HG03095 (cell line): Measurements from ENCODE around the gene MEI1.
A peak's percentile ranks its signal among the peaks of the same experiment; 100 is the strongest.

ENCODE experiments used
- ATAC-seq: cut with Tn5 transposase; IDR thresholded peaks from one replicate; pipeline ENCODE4 v1.9.1; 2021; ENCODE audit warnings: moderate library complexity; ENCODE audit not compliant: unreplicated experiment

MEI1 gene

DNA sequence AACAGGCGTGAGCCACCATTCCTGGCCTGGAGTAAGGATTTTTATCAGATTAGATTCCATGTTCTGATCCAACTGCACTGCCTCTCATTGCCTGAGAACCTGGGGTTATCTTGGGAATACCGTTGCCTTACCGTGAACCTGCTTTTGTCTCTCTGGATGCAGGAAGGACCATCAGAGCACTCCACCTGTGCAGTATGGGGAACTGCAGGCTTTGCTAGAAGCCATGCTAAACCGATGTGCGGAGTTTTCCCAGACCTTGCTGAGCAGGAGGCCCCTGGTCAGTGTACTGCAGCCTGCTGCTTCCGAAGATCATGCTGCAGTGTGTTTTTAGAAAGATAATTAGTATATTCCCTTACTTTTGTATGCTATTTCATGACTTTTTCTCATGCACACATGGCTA, 43.6 kb downstream of the MEI1 start:
- ATAC-seq, result no peak

DNA sequence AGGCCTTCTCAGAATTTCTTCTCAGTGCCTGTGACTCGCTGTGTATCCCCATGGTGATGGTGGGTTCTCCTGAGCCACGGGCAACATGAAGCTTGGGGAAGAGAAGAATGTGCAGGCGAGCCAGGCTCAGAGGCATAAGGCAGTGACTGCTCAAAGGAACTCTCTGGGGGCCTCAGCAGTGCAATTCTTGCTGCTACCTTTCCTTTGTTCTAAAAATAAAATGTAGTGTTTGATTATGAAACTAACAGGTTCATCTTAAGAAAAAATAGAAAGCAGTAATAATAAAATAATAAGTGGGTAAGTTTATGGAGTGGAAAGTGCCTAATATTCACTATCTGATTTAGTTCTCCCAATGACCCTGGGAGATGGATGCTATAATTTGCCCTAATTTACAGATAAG, 46.7 kb downstream of the MEI1 start:
- no peak for ATAC-seq

GRCh38 chr22:41746567-41747400, 47.5 kb downstream of the MEI1 start:
- peak; percentile 70 for ATAC-seq

- no peak for ATAC-seq
These were observed 53.0 kb downstream of the MEI1 start for GRCh38 chr22:41752011-41752970.

DNA sequence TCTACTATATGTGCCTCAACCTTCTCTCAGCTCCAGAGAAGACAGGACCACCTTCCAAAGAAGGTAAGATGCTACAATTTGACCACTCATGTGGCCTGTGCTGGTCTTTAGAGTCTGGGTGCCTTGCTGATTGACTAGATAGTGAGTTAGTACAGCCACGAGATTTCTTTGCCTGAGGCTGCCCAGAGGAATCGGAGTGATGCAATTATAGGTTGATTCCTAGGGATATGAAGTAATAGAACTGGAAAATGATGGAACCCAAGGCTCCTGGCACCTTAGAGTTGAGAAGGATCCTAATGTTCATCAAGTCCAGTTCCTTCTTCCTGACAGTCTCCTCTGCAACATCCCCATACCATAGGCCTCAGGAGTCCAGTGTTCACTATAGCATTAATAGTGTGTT, 54.7 kb downstream of the MEI1 start:
- ATAC-seq, result no peak

DNA sequence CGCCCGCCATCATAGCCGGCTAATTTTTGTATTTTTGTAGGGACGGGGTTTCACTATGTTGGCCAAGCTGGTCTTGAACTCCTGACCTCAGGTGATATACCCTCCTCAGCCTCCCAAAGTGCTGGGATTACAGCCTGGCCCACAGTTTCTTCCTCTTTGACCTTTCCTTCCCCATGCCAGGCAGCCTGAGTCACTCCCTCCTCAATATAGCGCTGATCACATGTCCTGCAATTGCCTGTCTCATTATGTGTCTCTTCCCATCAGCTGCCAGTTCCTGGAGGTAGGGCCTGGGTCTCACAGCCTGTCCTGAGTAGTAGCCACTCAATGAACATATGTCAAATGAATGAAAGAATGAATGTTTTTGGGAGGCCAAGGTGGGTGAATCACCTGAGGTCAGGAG, 58.2 kb downstream of the MEI1 start:
- no peak for ATAC-seq

DNA sequence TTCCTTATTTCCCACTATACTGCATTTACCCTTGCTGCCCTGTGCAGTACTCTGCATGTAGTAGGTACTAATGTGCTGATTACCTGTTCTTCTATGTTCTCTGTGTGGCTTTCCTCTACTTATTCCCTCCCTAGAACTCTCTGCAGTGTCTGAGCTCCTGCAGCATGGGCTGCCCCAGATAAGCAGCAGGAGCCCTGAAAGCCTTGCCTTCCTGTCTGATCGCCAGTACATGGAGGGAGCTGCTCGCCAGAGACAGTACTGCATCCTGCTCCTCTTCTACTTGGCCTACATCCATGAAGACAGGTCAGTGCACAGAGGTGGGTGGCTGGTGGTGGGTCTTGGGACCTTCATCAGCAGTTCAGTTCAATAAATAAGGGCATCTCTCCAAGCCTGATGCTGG, 58.9 kb downstream of the MEI1 start:
- no peak for ATAC-seq

DNA sequence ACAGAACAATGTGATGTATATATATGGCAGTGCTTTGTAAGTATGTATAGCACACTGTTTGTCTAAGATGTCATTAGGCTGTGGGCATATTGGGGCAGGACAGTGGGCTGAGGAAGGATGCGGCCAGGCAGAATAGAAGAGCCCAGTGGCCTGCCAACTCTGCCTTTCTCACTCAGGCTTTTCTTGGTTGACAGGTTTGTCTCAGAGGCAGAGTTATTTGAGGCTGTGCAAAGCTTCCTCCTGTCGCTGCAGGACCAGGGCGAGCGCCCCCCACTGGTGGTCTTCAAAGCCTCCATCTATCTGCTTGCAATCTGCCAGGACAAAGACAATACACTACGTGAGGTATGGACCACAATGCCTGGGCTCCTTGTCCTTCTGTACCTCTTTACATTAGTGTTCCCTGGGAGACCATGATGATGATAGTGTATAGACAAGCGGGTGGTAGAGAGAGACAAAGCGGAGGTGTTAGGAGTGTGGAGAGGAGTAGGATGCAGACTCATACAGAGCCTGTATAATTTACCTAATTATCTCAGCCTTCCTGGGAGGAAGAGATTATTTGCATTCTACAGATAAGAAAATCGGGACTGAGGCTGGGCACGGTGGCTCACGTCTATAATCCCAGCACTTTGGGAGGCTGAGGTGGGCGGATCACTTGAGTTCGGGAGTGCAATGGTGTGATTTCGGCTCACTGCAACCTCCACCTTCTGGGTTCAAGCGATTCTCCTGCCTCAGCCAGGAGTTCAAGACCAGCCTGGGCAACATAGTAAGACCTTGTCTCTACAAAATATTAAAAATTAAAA, 63.9 kb downstream of the MEI1 start:
- no peak for ATAC-seq

DNA sequence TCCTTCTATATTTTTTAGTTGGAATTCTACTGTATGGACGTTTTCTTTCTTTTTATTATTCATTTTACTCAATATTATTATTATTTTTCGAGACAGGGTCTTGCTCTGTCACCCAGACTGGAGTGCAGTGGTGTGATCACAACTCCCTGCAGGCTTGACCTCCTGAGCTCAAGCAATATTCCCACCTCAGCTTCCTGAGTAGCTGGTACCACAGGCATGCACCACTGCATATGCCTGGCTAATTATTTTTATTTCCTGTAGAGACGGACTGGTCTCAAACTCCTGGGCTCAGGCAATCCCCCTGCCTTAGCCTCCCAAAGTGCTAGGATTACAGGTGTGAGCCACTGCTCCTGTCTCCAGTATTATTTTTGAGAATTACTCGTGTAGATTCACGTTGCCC, 67.2 kb downstream of the MEI1 start:
- ATAC-seq, result no peak

- no peak for ATAC-seq
These were observed 69.1 kb downstream of the MEI1 start for GRCh38 chr22:41768430-41768829.

DNA sequence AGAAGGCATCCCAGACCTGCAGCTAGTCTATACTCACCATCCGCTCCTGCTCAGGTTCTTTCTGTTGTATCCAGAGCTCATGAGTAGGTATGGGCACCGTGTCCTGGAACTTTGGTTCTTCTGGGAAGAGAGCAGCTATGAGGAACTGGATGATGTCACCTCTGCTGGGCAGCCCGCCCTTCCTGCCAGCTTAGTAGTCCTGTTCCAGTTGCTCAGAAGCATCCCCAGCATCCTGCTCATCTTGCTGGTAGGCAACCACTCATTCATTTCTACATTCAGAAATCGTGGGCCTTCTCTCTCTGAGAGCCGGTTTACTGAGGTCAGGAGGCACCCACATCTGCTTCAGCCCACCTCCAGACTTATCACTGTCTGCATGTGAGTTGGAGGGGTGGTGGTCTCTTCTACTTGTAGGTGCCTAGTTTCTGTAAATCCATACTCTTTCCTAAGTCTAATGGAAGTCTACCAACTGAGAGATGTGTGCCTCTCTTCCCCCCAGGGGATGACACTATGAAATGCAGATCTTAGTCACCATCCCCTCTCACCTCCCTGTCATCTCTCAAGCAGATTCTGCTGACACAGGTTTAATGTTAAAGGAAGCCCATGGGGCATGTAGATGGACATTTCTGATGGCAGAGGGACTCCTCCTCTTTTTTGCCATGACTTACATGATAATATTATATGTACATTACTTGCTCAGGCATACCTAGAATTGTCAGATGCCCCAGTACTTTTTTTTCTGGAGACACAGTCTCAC, 71.6 kb downstream of the MEI1 start:
- no peak for ATAC-seq

GRCh38 chr22:41772198-41772597, 72.9 kb downstream of the MEI1 start:
- no peak for ATAC-seq

DNA sequence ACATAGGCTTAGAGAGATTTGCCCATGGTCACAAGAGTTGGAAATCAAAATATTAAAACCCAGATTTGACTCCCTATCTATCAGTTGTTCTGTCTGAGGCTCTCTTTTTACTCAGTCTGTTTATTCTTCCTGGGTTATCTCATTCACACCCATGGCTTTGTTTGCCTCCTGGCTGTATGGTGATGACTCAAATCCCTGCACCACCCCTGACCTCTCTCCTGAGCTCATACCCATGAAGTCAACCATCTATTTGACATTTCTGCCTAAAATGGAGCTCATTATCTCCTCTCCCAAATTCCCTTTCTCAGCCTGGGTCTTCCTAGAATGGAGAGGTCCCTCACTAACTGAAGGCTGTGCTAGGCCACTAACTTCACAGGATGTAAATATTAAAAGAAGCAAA, 73.3 kb downstream of the MEI1 start:
- no peak for ATAC-seq

DNA sequence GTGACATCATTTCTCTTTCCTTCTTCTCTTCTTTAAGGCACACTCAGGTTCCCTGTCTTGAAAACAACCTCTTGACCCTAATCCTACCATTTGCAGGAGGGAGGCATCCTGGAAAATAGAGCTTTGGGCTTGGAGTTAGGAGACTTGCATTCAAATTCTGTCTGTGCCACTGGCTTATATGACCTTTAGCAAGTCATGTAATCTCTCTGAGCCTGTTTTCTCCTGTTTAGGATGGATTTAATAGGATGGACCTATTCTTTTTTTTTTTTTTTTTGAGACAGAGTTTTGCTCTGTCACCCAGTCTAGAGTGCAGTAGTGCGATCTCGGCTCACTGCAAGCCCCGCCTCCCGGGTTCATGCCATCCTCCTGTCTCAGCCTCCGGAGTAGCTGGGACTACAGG, 76.0 kb downstream of the MEI1 start:
- no peak for ATAC-seq

DNA sequence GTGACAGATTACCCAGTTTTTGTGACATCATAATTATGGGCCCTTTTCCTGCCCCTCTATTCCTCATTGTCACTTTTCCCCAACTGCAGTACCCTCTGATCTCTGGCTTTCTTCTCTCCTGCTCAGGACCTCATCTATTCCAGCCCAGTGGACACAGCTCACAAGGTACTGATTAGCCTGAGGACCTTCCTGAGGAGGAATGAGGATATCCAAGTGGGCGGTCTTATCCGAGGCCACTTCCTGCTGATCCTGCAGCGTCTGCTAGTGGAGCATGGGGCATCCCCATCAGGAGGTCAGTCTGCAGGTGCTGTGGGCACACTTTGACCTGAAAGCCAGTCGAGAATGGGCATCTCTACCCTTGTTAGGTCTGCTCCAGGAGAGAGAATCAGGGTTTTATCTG, 76.7 kb downstream of the MEI1 start:
- no peak for ATAC-seq

- no peak for ATAC-seq
These were observed 77.1 kb downstream of the MEI1 start for GRCh38 chr22:41776381-41776780.

DNA sequence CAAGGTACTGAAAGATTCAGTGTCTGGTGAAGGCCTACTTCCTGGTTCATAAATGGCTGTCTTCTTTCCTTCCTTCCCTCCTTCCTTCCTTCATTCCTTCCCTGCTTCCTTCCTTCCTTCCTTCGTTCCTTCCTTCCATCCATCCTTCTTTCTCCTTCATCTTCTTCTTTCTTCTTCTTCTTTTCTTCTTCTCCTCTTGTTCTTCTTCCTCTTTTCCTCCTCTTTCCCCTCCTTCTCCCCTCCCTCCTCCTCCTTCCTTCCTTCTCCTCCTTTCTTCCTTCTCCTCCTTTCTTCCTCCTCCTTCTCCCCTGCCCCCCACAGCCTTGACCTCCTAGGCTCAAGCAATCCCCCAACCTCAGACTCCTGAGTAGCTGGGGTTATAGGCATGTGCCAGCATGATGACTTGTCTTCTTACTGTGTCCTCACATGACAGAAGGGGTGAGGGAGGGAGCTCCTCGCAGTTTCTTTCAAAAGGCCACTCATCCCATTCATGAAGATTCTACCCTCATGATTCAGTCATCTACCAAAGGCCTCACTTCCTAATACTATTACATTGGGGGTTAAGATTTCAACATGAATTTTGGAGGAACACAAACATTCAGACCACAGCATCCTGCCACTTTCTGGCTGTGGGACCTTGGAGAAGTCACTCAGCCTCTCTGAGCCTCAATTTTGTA, 78.6 kb downstream of the MEI1 start:
- ATAC-seq, result no peak

GRCh38 chr22:41779929-41780505, 80.7 kb downstream of the MEI1 start:
- no peak for ATAC-seq

GRCh38 chr22:41780746-41781505, 81.6 kb downstream of the MEI1 start:
- peak; percentile 86 for ATAC-seq
